PC-9 (cell line): ENCODE results near the gene RNASEH2A.

Experiments
- EZH2 ChIP-seq: fragments of 200-600 bp; sonication (generic); IDR thresholded peaks from 2 replicates; pipeline ENCODE4 v1.8.0; 2017; ENCODE audit warnings: antibody characterized with exemption, low read depth
- TF ChIP-seq, protein P1 (sequence below): fragments of 200-600 bp; sonication (generic); conservative IDR thresholded peaks from 2 replicates; pipeline ENCODE4 v1.6.1; 2017; ENCODE audit warnings: mixed run types, antibody characterized with exemption, mild to moderate bottlenecking, moderate library complexity

DNA sequence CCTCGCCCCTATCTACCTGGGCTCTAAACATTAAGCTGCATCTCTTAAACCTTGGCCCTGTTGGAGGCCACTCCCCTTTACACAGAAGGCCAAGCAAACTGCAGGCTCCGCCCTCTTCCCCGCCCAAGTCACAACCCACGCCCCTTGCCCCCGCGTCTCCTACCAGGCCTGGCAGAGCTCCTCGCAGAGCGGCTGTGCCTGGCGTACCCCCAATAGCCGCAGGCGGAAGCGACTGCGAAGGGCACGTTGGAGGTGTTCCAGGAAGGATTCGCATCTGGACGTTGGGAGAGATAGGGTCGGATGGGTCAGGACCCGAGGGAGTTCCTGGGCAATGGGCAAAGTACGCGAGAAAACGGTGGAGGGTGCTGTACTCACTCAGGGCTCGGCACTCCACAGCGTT is 22.1 kb downstream of the RNASEH2A start:
- TF ChIP-seq, protein P1, sequence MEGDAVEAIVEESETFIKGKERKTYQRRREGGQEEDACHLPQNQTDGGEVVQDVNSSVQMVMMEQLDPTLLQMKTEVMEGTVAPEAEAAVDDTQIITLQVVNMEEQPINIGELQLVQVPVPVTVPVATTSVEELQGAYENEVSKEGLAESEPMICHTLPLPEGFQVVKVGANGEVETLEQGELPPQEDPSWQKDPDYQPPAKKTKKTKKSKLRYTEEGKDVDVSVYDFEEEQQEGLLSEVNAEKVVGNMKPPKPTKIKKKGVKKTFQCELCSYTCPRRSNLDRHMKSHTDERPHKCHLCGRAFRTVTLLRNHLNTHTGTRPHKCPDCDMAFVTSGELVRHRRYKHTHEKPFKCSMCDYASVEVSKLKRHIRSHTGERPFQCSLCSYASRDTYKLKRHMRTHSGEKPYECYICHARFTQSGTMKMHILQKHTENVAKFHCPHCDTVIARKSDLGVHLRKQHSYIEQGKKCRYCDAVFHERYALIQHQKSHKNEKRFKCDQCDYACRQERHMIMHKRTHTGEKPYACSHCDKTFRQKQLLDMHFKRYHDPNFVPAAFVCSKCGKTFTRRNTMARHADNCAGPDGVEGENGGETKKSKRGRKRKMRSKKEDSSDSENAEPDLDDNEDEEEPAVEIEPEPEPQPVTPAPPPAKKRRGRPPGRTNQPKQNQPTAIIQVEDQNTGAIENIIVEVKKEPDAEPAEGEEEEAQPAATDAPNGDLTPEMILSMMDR, result no peak
- TF ChIP-seq EZH2, result no peak
